ENCODE measurements around the gene MED12L.
"Not testable (repeated sequence)": the region's sequence is repeated elsewhere in the genome, so short reads cannot be mapped to it uniquely, and the experiment has no call there.

MED12L gene

DNA sequence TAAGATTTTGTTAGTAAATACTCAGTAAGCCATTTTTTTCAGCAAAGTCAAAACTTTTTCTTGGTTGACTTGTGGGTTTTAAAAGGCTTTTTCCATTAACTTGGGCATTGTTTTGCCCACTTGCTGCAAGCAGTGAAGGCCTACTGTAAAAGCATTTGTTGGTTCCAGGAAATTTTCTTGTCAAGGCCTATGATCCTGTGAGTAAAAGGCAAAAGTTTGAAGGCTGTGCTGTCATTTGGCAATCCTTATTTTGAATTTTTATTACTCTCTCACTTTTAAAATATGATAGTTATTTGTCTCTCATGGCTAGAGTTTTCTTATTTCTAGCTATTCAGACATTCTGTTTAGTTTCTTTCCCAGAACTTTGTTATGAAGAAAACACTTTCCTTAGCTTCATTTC, 286.1 kb downstream of the MED12L start:
- no peaks in the 10 kb centered on the region for H3K4me1 Mint-ChIP-seq
- no peaks in the 10 kb centered on the region for H3K9me3 Mint-ChIP-seq
- H3K4me3 Mint-ChIP-seq: no peak overlapping the region
- no peaks in the 10 kb centered on the region for H3K36me3 Mint-ChIP-seq
- H3K27me3 Mint-ChIP-seq: no peaks in the 10 kb centered on the region
- H3K27ac Mint-ChIP-seq: no peak overlapping the region
- ATAC-seq: no peak

DNA sequence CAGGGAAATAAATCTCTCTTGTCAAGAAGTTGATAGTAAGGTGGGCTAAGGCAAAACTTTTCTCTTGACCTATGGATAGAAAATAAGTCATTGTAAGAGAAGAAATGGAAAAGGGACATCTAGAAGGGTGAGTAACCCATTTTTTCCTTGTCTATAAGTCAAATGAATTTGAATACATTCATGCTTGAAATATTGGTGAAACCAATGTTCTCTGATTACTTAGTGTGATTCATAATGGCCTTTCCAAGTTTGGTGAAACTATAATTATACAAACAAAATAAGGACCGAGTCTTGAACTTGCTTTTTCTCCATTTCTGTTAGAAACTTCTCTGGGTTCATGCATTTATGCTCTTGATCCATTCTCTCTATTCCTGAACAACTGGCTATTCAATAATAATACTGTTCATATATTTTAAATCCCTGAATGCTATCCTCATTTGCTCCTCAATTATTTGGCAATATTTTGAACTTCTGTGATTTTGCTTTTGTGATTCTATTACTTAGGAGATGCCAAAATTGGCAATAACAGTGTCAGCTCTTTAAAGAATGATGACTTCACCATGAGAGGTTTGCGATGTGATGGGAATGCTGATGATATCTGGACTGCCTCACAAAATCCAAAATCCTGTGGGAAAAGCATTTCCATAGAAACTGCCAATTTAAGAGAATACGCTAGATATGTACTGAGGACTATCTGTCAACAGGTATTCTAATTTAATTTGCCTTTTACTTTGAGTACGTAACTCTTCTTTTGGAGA, 286.8 kb downstream of the MED12L start:
- Mint-ChIP-seq H3K4me1 (peaks cover under 1% of the 10 kb centered on the region), H3K27ac (no peak overlapping the region), H3K27me3 (no peaks in the 10 kb centered on the region), H3K36me3 (no peaks in the 10 kb centered on the region), H3K4me3 (no peak overlapping the region), H3K9me3 (no peaks in the 10 kb centered on the region)
- ATAC-seq: no peak

DNA sequence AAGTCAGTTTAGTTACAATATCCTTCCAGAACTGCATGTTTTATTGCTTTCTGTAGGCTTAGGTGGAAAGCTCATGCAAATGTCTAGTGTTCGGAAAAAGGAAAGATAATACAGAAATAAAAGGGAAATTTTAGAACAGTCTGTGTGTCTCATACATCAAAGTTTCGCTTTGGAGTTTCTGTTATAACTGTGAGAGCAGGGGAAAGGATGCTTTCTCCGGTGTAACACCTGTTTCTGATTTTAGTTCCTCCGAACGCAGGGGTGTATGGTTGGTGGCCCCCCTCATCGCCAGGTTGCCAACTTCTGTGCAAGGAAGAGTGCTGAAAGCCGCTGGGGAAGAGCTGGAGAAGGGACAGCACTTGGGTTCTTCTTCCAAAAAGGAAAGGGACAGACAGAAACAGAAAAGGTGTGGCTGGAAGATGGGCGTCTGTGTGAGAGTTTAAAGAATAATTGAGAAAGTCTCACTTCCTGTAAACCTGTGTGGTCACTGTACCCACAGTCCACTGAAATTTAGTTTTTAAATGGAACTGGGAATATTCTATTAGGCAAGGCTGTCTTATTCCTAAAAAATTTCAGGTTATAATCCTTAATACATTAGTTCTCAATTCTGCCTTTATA, 292.4 kb downstream of the MED12L start:
- Mint-ChIP-seq H3K9me3 (no peaks in the 10 kb centered on the region), H3K36me3 (no peaks in the 10 kb centered on the region), H3K4me3 (peak overlapping the region; percentile 87), H3K27ac (peak overlapping the region; percentile 93), H3K4me1 (peaks cover 28% of the 10 kb centered on the region), H3K27me3 (no peaks in the 10 kb centered on the region)
- ATAC-seq: peak; percentile 62

DNA sequence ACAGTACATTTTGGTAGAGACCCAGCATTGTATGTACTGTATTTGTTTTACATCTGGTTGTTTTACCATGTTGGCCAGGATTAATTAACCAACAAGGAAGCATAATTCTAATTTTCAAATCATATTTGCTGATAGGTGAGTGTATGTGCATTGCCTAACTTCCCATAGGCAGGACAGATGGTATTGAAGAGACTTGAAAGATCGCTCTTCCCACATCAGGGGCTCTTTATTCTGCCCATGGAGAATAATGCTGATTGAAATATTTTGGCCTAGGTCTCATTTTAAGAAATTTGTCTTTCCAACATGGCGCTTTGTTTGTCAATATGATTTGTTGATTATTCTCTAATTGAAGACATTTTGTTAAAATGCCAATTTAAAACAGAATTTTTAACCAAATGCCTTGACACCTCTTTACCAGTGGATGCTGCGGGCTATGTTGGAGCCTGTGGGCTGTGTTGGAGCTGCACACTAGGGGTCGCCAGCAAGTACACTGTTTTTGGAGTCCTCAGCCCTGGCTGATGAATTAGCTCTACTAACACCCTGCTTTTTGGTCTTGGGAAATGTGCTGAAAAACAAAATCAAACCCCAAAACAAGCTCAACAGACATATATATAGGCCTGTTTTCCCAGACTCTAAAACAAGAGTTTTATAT, 293.7 kb downstream of the MED12L start:
- Mint-ChIP-seq H3K27ac (peak overlapping the region; percentile 57), H3K4me3 (no peak overlapping the region), H3K9me3 (no peaks in the 10 kb centered on the region), H3K36me3 (no peaks in the 10 kb centered on the region), H3K4me1 (peaks cover 39% of the 10 kb centered on the region), H3K27me3 (no peaks in the 10 kb centered on the region)
- ATAC-seq: peak; percentile 75

DNA sequence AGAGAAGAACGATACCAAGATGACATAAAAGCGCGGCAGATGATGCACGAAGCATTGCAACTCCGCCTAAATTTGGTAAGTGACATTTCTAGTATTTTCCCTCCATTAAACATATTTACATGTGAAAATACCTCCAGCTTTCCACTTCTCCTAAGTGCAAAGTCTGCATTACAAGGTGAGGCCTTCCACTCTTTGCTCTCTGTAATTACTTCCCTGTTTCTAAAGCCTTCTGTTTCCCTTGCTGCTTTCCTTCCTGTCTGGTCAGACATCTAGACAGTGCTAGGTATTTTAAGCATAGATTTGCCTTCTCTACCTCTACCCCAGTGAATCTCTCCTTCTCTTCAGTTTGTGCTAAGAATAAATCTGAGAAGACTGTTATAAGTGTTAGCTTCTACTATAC, 297.2 kb downstream of the MED12L start:
- Mint-ChIP-seq H3K27me3 (no peaks in the 10 kb centered on the region), H3K36me3 (no peaks in the 10 kb centered on the region), H3K9me3 (no peaks in the 10 kb centered on the region), H3K4me3 (peak overlapping the region; percentile 4), H3K27ac (peak overlapping the region; percentile 59), H3K4me1 (peaks cover 54% of the 10 kb centered on the region)
- peak; percentile 59 for ATAC-seq

DNA sequence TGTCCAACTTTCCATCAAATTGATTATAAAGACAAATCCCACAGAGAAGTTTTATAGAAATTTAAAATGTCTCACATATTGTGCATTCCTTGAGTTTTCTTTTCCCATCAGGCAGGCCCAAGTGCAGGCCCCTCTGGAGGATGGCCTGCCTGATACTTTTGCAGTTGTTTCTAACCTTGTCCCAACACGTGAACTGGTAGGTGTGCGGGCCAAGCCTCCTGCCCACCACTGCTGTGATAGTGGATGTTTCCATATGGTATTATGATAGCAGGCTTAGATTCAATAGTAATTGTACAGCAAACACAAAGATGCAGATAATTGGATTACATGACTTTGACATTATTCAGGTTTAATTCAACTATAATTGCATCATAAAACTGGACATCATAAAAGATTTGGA, 297.6 kb downstream of the MED12L start:
- ATAC-seq: no peak
- Mint-ChIP-seq H3K4me3 (peak overlapping the region; percentile 18), H3K4me1 (peaks cover 54% of the 10 kb centered on the region), H3K36me3 (no peaks in the 10 kb centered on the region), H3K27me3 (no peaks in the 10 kb centered on the region), H3K9me3 (no peaks in the 10 kb centered on the region), H3K27ac (peak overlapping the region; percentile 59)

DNA sequence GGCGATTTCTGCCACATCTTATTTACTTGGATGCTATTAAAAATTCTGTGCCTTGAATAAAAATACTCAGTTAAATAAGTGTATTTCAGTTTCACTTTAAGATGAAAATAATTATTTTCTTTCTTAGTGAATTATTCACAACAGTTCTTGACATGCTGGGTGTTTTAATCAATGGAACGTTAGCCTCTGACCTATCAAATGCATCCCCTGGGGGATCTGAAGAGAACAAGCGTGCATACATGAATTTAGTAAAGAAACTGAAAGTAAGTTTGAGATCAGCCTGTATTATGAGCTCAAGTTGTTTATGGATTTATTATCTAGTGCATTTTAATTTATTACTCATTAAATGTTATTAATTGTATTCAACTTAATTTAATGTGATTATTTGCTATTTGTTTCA, 298.5 kb downstream of the MED12L start:
- ATAC-seq: peak; percentile 60
- no peaks in the 10 kb centered on the region for H3K9me3 Mint-ChIP-seq
- peak overlapping the region; percentile 59 for H3K27ac Mint-ChIP-seq
- no peaks in the 10 kb centered on the region for H3K36me3 Mint-ChIP-seq
- H3K27me3 Mint-ChIP-seq: no peaks in the 10 kb centered on the region
- peaks cover 57% of the 10 kb centered on the region for H3K4me1 Mint-ChIP-seq
- peak overlapping the region; percentile 57 for H3K4me3 Mint-ChIP-seq

DNA sequence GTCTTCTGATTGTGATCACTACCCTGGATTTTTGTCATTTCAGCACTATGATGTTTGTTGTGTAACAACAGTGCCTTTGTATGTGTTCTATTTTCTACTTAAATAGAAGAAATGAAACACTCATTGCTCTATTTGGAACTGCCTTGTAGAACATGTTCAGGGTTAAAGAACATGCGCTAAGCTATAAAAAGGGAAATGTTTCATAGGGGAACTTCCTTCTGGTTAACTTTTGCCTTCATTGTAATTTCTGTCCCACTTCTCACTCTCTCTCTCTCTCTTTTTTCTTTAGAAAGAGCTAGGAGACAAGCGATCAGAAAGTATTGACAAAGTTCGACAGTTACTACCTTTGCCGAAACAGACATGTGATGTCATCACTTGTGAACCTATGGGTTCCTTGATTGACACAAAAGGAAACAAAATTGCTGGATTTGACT, 299.3 kb downstream of the MED12L start, which contains the start of gene P2RY12:
P2RY12 (minus strand) TSS at position 13 of the 434 bp plus-strand sequence. CDS start 45,908 bp downstream, outside the sequence.
- Mint-ChIP-seq H3K4me3 (peak within 1 kb of the TSS; percentile 59), H3K4me1 (peaks cover 65% of the 10 kb centered on the region), H3K27me3 (no peaks in the 10 kb centered on the region), H3K27ac (peak within 1 kb of the TSS; percentile 59), H3K36me3 (no peaks in the 10 kb centered on the region), H3K9me3 (no peaks in the 10 kb centered on the region)
- ATAC-seq: peak; percentile 68

DNA sequence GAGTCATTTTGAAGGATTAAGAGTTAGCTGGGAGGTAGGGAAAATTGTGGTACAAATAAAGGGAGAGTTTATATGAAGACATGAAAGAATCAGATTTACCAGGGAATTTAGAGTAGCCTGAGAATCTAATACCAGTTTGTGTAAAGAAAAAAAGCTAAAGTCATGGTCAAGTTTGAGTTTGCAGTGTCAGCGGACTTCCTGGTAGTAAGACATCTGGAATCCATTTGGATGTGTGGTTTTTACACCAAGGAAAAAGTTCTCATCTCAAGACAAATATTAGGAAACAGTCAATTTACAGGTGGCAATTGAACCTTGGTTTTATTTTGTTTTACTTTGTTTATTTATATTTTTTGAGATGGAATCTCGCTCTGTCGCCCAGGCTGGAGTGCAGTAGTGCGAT, 300.6 kb downstream of the MED12L start:
- Mint-ChIP-seq H3K9me3 (no peaks in the 10 kb centered on the region), H3K27ac (peak overlapping the region; percentile 59), H3K4me3 (no peak overlapping the region), H3K4me1 (peaks cover 70% of the 10 kb centered on the region), H3K36me3 (no peaks in the 10 kb centered on the region), H3K27me3 (no peaks in the 10 kb centered on the region)
- no peak for ATAC-seq

DNA sequence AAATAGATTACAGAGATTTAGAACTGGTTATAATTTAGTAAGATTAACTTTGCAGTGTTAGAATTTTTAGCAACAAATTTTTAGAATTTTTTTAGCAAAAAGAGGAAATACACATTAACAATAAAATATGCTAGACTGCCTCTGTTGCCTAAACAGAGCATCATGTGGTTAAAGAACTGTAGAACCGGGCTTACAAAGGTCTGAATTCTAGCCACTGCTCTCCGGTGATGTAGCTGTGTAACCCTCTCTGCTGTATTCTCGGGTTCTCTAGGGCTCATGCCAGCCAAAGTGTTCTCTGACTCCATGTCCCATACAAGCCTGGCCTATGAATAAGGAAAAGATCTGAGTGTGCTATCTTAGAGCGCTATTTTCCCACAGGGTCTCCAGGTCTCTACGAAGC, 302.0 kb downstream of the MED12L start:
- H3K4me3 Mint-ChIP-seq: peak overlapping the region; percentile 79
- peak; percentile 63 for ATAC-seq
- no peaks in the 10 kb centered on the region for H3K9me3 Mint-ChIP-seq
- H3K36me3 Mint-ChIP-seq: no peaks in the 10 kb centered on the region
- H3K27ac Mint-ChIP-seq: peak overlapping the region; percentile 94
- H3K4me1 Mint-ChIP-seq: peaks cover 68% of the 10 kb centered on the region
- H3K27me3 Mint-ChIP-seq: no peaks in the 10 kb centered on the region

DNA sequence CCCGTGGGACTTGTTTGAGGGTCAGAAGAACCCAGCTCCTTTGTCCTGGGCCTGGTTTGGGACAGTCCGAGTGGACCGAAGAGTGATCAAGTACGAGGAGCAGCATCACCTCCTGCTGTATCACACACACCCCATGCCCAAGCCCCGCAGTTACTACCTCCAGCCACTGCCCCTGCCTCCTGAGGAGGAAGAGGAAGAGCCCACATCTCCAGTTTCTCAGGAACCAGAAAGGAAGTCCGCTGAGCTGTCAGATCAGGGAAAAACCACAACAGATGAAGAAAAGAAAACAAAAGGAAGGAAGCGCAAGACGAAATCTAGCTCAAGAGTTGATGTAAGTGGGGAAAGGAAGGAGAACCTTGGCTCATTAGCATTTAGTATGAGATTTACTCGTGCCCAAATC, 302.4 kb downstream of the MED12L start:
- H3K27ac Mint-ChIP-seq: peak overlapping the region; percentile 94
- H3K27me3 Mint-ChIP-seq: no peaks in the 10 kb centered on the region
- peak overlapping the region; percentile 79 for H3K4me3 Mint-ChIP-seq
- peak; percentile 46 for ATAC-seq
- H3K36me3 Mint-ChIP-seq: no peaks in the 10 kb centered on the region
- no peaks in the 10 kb centered on the region for H3K9me3 Mint-ChIP-seq
- H3K4me1 Mint-ChIP-seq: peaks cover 67% of the 10 kb centered on the region

DNA sequence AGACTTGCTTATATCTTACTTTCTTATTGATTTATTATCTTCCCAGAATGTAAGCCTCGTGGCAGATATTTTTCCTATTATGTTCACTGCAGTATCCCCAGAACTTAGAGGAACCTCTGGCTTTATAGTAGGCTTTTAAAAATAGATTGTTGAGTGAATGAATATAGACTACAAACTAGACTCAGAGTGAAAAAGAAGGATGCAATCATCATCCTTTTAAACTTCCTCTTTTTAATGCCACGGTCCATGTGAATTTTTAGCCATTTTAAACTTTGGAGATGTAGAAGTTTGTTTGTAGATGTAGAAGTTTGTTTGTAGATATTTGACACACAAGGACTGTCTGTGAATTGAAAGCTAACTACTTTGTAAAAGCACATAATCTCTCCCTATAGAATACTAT, 306.3 kb downstream of the MED12L start:
- Mint-ChIP-seq H3K9me3 (no peaks in the 10 kb centered on the region), H3K4me3 (no peak overlapping the region), H3K27me3 (no peaks in the 10 kb centered on the region), H3K4me1 (peaks cover 51% of the 10 kb centered on the region), H3K27ac (peak overlapping the region; percentile 75), H3K36me3 (no peaks in the 10 kb centered on the region)
- ATAC-seq: no peak

DNA sequence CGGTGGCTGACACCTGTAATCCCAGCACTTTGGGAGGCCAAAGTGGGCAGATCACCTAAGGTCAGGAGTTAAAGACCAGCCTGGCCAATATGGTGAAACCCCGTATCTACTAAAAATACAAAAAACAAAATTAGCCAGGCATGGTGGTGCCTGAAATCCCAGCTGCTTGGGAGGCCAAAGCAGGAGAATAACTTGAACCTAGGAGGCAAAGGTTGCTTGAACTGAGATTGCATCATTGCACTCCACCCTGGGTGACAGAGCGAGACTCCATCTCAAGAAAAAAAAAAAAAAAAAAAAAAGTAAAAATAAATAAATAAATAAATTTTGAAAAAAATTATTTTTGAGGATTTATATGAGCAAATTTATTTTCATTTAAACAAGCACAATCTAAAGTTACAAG, 306.7 kb downstream of the MED12L start:
- H3K27me3 Mint-ChIP-seq, H3K4me3 Mint-ChIP-seq, ATAC-seq, H3K36me3 Mint-ChIP-seq, H3K9me3 Mint-ChIP-seq: not testable (repeated sequence)
- peaks cover 56% of the 10 kb centered on the region for H3K4me1 Mint-ChIP-seq
- peak overlapping the region; percentile 75 for H3K27ac Mint-ChIP-seq

DNA sequence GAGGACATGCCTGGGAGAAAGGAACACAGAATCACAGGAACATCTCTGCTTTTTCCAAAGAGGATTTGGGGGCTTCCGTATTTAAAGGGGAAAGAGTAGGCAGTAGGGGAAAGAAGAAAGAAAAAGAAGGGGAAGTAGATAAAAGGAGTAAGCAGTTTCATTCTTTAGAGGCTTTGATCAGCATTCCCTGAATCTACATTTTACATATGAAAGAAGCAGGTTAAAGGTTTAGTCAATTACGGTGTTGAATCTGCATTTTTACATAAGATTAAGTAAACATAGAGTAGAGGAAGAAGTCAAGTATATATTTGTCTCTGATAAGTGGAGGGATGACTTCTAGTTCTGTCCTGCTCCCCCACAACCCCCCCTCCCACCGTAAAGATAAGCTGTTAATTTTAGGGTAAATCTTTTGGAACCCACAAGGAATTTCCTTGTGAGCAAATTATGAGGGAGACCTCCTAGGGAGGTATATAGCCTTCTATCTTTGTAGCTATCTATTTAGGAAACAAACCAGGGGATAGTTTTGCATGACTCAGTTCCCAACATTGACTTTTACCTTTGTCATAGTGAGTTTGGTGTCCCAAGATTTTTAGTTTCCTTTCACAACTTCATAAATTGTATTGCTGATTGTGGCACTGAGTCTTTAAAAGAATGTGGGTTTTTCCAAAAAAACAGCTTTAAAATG, 307.8 kb downstream of the MED12L start:
- no peaks in the 10 kb centered on the region for H3K27me3 Mint-ChIP-seq
- no peak for ATAC-seq
- no peaks in the 10 kb centered on the region for H3K36me3 Mint-ChIP-seq
- H3K4me1 Mint-ChIP-seq: peaks cover 49% of the 10 kb centered on the region
- peak overlapping the region; percentile 73 for H3K27ac Mint-ChIP-seq
- H3K9me3 Mint-ChIP-seq: no peaks in the 10 kb centered on the region
- H3K4me3 Mint-ChIP-seq: no peak overlapping the region

DNA sequence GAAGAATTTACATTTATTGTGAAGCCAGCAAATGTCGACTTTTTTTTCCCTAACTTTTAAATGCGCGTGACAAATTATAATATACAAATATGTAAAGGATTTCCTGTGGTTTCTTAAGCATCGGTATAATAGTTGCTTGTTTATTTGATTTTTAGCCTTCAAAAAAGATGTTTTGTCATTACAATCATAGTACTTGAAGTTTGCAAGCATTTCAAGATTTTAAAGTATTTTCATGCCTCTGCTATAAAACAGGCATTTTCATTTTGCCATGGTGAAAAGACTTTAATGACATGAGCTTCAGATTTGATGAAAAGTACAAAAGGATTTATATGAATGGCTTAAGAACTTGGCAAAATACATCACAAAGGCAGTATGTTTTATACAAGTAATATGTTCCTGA, 308.5 kb downstream of the MED12L start:
- peaks cover 46% of the 10 kb centered on the region for H3K4me1 Mint-ChIP-seq
- H3K27ac Mint-ChIP-seq: no peak overlapping the region
- no peak overlapping the region for H3K4me3 Mint-ChIP-seq
- no peaks in the 10 kb centered on the region for H3K27me3 Mint-ChIP-seq
- H3K36me3 Mint-ChIP-seq: no peaks in the 10 kb centered on the region
- H3K9me3 Mint-ChIP-seq: no peaks in the 10 kb centered on the region
- no peak for ATAC-seq

All from stimulated activated memory B cell treated with anti-CD40 and anti-IgM and Interleukin-4, amounts not matched to agents 10 μg/mL and 1 μg/mL and 100 μg/mL, for 72 hours (primary cell).